ENCODE results near the gene BMAL2. TPM values are rescaled to one million over a fixed set of nuclear protein-coding genes. Genes with fewer than 3 reads are reported as not detected.

Gene BMAL2
- total RNA-seq: 55.7 and 65.4 TPM in 2 replicates

- no peak for DNase-seq (ENCODE audit: low read depth, low spot score)
These were observed at the start of gene BMAL2 for GRCh38 chr12:27332714-27333402. Gene BMAL2 (plus strand): TSS chr12:27332836. CDS start chr12:27333073, 237 bp downstream.

GRCh38 chr12:27284021-27284420 is 48.6 kb upstream of the BMAL2 start:
- no peak for DNase-seq (ENCODE audit: low read depth, low spot score)

- peak; percentile 62 for DNase-seq (ENCODE audit: low read depth, low spot score)
These were observed 47.9 kb upstream of the BMAL2 start for GRCh38 chr12:27284751-27285150.

GRCh38 chr12:27285403-27285802 is 47.2 kb upstream of the BMAL2 start:
- DNase-seq (ENCODE audit: low read depth, low spot score): no peak

- no peak for DNase-seq (ENCODE audit: low read depth, low spot score)
These were observed 43.2 kb upstream of the BMAL2 start for GRCh38 chr12:27289414-27289813.

- DNase-seq (ENCODE audit: low read depth, low spot score): no peak
These were observed 42.0 kb upstream of the BMAL2 start for GRCh38 chr12:27290501-27291168.

GRCh38 chr12:27291862-27292261 is 40.8 kb upstream of the BMAL2 start:
- peak; percentile 87 for DNase-seq (ENCODE audit: low read depth, low spot score)

- no peak for DNase-seq (ENCODE audit: low read depth, low spot score)
These were observed 39.9 kb upstream of the BMAL2 start for GRCh38 chr12:27292718-27293117.

- DNase-seq (ENCODE audit: low read depth, low spot score): no peak
These were observed 39.2 kb upstream of the BMAL2 start for GRCh38 chr12:27293463-27293862.

- no peak for DNase-seq (ENCODE audit: low read depth, low spot score)
These were observed 36.0 kb upstream of the BMAL2 start for GRCh38 chr12:27296674-27297073.

- DNase-seq (ENCODE audit: low read depth, low spot score): peak; percentile 49
These were observed 35.1 kb upstream of the BMAL2 start for GRCh38 chr12:27297566-27297965.

- DNase-seq (ENCODE audit: low read depth, low spot score): no peak
These were observed 33.5 kb upstream of the BMAL2 start for GRCh38 chr12:27299102-27299501.

GRCh38 chr12:27300226-27300625 is 32.4 kb upstream of the BMAL2 start:
- DNase-seq (ENCODE audit: low read depth, low spot score): no peak

GRCh38 chr12:27303139-27304111 is 29.2 kb upstream of the BMAL2 start:
- DNase-seq (ENCODE audit: low read depth, low spot score): no peak

GRCh38 chr12:27304856-27305255 is 27.8 kb upstream of the BMAL2 start:
- DNase-seq (ENCODE audit: low read depth, low spot score): no peak

- no peak for DNase-seq (ENCODE audit: low read depth, low spot score)
These were observed 26.8 kb upstream of the BMAL2 start for GRCh38 chr12:27305673-27306456.

GRCh38 chr12:27309293-27309994 is 23.2 kb upstream of the BMAL2 start:
- DNase-seq (ENCODE audit: low read depth, low spot score): no peak

GRCh38 chr12:27309995-27310315 is 22.7 kb upstream of the BMAL2 start:
- DNase-seq (ENCODE audit: low read depth, low spot score): no peak

- DNase-seq (ENCODE audit: low read depth, low spot score): no peak
These were observed 15.7 kb upstream of the BMAL2 start for GRCh38 chr12:27316947-27317346.

- no peak for DNase-seq (ENCODE audit: low read depth, low spot score)
These were observed 13.2 kb upstream of the BMAL2 start for GRCh38 chr12:27319409-27319808.

GRCh38 chr12:27319848-27320247 is 12.8 kb upstream of the BMAL2 start:
- DNase-seq (ENCODE audit: low read depth, low spot score): no peak
